Coronary artery (tissue), 2 donors: ENCODE data around the gene DOK1.

Experiments
- DNase-seq: peaks from one replicate; pipeline ENCODE4 v3.0.0-alpha.2; 2017; ENCODE audit warnings: low spot score
- H3K27ac ChIP-seq, 2 donors: fragments of 200-600 bp; sonication (generic); one replicate each; pipeline ENCODE4 v1.5.1; 2016 to 2019
- H3K4me3 ChIP-seq: fragments of 200-600 bp; sonication (generic); 2 replicates; pipeline ENCODE4 v1.5.1; 2016; ENCODE audit warnings: mild to moderate bottlenecking, moderate library complexity
- CTCF ChIP-seq: fragments of 200-600 bp; sonication (generic); IDR thresholded peaks from one replicate; pipeline ENCODE4 v1.5.1; 2019; ENCODE audit warnings: antibody characterized with exemption

DOK1 gene

GRCh38 chr2:74573747-74574562, 19.4 kb downstream of the DOK1 start:
- peak overlapping the region in 1 of 2 donors; percentile 13 for H3K27ac ChIP-seq
- TF ChIP-seq CTCF, result no peak
- no peak overlapping the region for H3K4me3 ChIP-seq
- DNase-seq, result no peak

GRCh38 chr2:74575320-74575719, 20.8 kb downstream of the DOK1 start:
- no peak for TF ChIP-seq CTCF
- Histone ChIP-seq H3K27ac (no peak overlapping the region), H3K4me3 (no peak overlapping the region)
- DNase-seq, result no peak

GRCh38 chr2:74576211-74576862, 21.8 kb downstream of the DOK1 start:
- Histone ChIP-seq H3K27ac (peak overlapping the region in 1 of 2 donors; percentile 68), H3K4me3 (no peak overlapping the region)
- DNase-seq, result no peak
- no peak for TF ChIP-seq CTCF

- Histone ChIP-seq H3K27ac (peak overlapping the region in 1 of 2 donors; percentile 70), H3K4me3 (no peak overlapping the region)
- peak; percentile 24 for DNase-seq
- TF ChIP-seq CTCF, result no peak
Measured at GRCh38 chr2:74576863-74577229, 22.3 kb downstream of the DOK1 start.

GRCh38 chr2:74577448-74577847, 22.9 kb downstream of the DOK1 start:
- no peak for DNase-seq
- Histone ChIP-seq H3K27ac (peak overlapping the region in 1 of 2 donors; percentile 70), H3K4me3 (no peak overlapping the region)
- TF ChIP-seq CTCF, result no peak

- Histone ChIP-seq H3K4me3 (no peak overlapping the region), H3K27ac (peak overlapping the region in 1 of 2 donors; percentile 70)
- no peak for TF ChIP-seq CTCF
- no peak for DNase-seq
Measured at GRCh38 chr2:74578408-74578807, 23.9 kb downstream of the DOK1 start.

GRCh38 chr2:74581463-74581862, 26.9 kb downstream of the DOK1 start:
- DNase-seq, result no peak
- no peak for TF ChIP-seq CTCF
- Histone ChIP-seq H3K4me3 (no peak overlapping the region), H3K27ac (no peak overlapping the region)
